ENCODE results near the gene PTPN13.

DNA sequence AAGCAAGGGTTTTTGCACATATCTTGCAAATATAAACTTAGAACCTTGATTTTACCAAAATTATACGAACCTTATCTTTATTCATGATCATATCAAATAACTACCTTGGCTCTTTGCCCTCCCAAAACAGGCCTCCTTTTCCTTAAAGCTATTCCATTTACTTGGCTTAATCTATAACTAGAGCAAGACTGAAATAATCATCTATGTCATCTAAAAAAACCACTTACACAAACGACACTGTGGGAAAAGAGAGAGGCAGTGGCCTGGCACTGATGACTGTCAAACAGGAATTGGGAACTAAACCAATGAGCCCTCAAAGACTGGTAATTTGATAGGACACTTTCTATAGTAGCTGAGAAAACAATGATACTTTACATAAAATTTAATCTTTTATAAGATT lies 11.7 kb upstream of the PTPN13 start:
- TF ChIP-seq, protein P1, sequence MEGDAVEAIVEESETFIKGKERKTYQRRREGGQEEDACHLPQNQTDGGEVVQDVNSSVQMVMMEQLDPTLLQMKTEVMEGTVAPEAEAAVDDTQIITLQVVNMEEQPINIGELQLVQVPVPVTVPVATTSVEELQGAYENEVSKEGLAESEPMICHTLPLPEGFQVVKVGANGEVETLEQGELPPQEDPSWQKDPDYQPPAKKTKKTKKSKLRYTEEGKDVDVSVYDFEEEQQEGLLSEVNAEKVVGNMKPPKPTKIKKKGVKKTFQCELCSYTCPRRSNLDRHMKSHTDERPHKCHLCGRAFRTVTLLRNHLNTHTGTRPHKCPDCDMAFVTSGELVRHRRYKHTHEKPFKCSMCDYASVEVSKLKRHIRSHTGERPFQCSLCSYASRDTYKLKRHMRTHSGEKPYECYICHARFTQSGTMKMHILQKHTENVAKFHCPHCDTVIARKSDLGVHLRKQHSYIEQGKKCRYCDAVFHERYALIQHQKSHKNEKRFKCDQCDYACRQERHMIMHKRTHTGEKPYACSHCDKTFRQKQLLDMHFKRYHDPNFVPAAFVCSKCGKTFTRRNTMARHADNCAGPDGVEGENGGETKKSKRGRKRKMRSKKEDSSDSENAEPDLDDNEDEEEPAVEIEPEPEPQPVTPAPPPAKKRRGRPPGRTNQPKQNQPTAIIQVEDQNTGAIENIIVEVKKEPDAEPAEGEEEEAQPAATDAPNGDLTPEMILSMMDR (IDR thresholded peaks at IDR 0.05; ENCODE audit: low read depth, low read length, poor library complexity, severe bottlenecking), result no peak
- TF ChIP-seq EZH2phosphoT487 (IDR thresholded peaks at IDR 0.05; ENCODE audit: borderline replicate concordance, low read length), result no peak

All from DOHH2 (cell line).